Activated B cell treated with CpG ODN at 0.5 μM for 24 hours (primary cell): ENCODE measurements around the gene SLC29A2. TPM values are rescaled to one million over a fixed set of nuclear protein-coding genes. Genes with fewer than 3 reads are reported as not detected.
"Not testable (repeated sequence)": the region's sequence is repeated elsewhere in the genome, so short reads cannot be mapped to it uniquely, and the experiment has no call there.

ENCODE experiments used
- ATAC-seq: fragments of 200-7000 bp; cut with Tn5 transposase; one replicate; pipeline ENCODE4 v1.10.0; 2021; ENCODE audit warnings: low read depth, mild to moderate bottlenecking, moderate library complexity
- CTCF ChIA-PET: fragments of 350-600 bp; sonication (Branson Sonifier 250); formaldehyde crosslinking; loops from one replicate; lab custom pipeline; 2021; ENCODE audit warnings: antibody characterized with exemption; lab: Charles Lee
- POLR2A ChIA-PET: fragments of 350-600 bp; sonication (Branson Sonifier 250); formaldehyde crosslinking; loops from one replicate; lab custom pipeline; 2021; ENCODE audit warnings: antibody characterized with exemption; lab: Charles Lee
- DNase-seq: peaks from one replicate; pipeline ENCODE4 v3.0.0; 2022
- H3K27ac Mint-ChIP-seq: one replicate; pipeline ENCODE4 v1.8.0; 2020; ENCODE audit warnings: mixed read lengths
- H3K27me3 Mint-ChIP-seq: one replicate; pipeline ENCODE4 v1.8.0; 2021; ENCODE audit warnings: mixed read lengths
- H3K36me3 Mint-ChIP-seq: one replicate; pipeline ENCODE4 v1.8.0; 2021; ENCODE audit warnings: low read depth, mixed read lengths
- H3K4me1 Mint-ChIP-seq: one replicate; pipeline ENCODE4 v1.8.0; 2021; ENCODE audit warnings: mixed read lengths
- H3K4me3 Mint-ChIP-seq: one replicate; pipeline ENCODE4 v1.8.0; 2020; ENCODE audit warnings: mild to moderate bottlenecking, mixed read lengths
- H3K9me3 Mint-ChIP-seq: one replicate; pipeline ENCODE4 v1.8.0; 2020; ENCODE audit warnings: mixed read lengths
- intact Hi-C: fragments of 100-400 bp; cut with micrococcal nuclease; formaldehyde crosslinking; loops from one replicate; pipeline ENCODE4 v1.15.1; 2024
- total RNA-seq: library from RNA; stranded (reverse); gene quantifications from 2 replicates; pipeline ENCODE4 v1.2.3, GENCODE V29; 2022
- TF ChIP-seq, protein P1 (sequence below): fragments of 200-600 bp; IDR thresholded peaks from one replicate; pipeline ENCODE4 v1.8.0; 2022; ENCODE audit warnings: antibody characterized with exemption, mild to moderate bottlenecking

The SLC29A2 gene
- total RNA-seq, 1 donor from 2014 or later = 17.1 TPM

DNA sequence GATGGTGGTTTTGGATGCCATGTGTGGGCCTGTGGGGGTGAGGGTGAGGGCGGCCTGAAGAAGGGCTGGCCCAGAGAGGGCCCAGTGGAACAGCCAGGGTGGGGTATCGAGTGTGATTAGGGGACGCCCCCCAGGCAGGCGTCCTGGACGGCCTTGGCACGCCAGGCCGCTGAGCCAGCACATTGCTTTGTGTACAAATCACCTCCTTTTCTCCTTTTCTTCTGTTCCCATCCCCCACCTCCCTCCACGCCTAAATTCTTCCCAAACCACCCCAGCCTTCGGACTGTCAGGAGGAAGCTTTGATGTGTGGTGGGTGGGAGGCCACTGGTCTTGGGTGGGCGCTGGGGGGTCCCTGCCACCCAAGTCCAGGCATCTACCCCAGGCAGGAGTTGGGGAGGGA is 46.9 kb downstream of the SLC29A2 start:
- H3K27ac Mint-ChIP-seq = no peak overlapping the region
- no peaks in the 10 kb centered on the region for H3K27me3 Mint-ChIP-seq
- no peaks in the 10 kb centered on the region for H3K9me3 Mint-ChIP-seq
- TF ChIP-seq, protein P1, sequence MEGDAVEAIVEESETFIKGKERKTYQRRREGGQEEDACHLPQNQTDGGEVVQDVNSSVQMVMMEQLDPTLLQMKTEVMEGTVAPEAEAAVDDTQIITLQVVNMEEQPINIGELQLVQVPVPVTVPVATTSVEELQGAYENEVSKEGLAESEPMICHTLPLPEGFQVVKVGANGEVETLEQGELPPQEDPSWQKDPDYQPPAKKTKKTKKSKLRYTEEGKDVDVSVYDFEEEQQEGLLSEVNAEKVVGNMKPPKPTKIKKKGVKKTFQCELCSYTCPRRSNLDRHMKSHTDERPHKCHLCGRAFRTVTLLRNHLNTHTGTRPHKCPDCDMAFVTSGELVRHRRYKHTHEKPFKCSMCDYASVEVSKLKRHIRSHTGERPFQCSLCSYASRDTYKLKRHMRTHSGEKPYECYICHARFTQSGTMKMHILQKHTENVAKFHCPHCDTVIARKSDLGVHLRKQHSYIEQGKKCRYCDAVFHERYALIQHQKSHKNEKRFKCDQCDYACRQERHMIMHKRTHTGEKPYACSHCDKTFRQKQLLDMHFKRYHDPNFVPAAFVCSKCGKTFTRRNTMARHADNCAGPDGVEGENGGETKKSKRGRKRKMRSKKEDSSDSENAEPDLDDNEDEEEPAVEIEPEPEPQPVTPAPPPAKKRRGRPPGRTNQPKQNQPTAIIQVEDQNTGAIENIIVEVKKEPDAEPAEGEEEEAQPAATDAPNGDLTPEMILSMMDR = no peak
- CTCF ChIA-PET = no interaction called here
- no peak for DNase-seq
- H3K36me3 Mint-ChIP-seq = no peaks in the 10 kb centered on the region
- H3K4me3 Mint-ChIP-seq = no peak overlapping the region
- intact Hi-C loops = no loop called here
- ATAC-seq = no peak
- POLR2A ChIA-PET = interaction anchor here (1.9 kb wide), 1 partner anchor 12 kb away, joined by 12 read pairs; no protein-coding TSS in a partner anchor
- H3K4me1 Mint-ChIP-seq = peaks cover 25% of the 10 kb centered on the region

DNA sequence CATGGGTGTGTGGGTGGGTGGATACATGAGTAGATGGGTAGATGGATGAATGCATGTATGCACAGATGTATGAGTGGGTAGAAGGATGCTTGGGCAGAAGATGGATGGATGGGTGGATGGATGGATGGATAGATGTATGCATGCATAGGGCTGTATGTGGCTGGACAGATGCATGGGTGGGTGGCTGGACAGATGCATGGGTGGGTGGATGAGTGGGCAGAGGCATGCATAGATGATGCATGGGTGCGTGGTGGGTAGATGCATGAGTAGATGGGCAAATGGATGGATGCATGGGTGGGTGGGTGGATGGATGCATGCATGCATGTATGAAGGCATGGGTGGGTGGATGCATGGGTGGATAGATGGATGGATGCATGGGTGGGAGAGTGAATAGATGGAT is 47.9 kb downstream of the SLC29A2 start:
- H3K4me1 Mint-ChIP-seq = peaks cover 28% of the 10 kb centered on the region

DNA sequence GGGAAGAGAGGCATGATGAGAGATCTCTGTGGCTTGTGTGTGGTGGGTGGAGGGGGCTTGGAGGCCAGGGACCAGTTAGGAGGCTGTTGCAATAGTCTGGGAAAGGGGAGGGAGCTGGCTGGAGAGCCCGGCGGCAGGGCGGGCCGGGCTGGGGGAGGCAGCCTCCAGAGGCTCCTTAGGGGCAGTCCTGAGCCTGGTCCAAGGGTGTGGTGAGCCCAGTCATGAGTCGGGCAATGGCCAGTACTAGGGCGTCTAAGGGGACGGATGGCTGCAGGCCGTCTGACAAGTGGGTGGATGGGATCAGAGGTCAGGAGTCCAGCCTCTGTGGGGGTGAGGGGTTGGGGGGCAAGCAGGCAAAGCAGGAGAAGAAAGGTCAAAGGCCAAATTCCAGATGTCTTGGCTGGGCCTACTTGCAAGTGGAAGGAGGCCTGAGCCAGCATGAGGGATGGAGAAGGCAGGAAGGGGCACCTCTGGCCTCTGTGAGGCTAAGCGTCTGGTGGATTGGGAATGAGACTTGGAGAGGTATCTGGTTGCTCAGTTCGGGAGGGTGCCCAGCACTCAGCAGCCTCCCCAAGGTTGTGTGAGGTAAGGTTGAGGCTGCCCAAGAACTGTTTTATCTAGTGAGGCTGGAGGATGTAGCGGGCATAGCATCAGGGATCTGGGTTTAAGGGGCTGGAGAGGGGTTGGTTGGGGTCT is 48.7 kb downstream of the SLC29A2 start:
- H3K4me1 Mint-ChIP-seq = peaks cover 29% of the 10 kb centered on the region
- no peaks in the 10 kb centered on the region for H3K36me3 Mint-ChIP-seq
- H3K27ac Mint-ChIP-seq = no peak overlapping the region
- TF ChIP-seq, protein P1 = no peak
- H3K4me3 Mint-ChIP-seq = no peak overlapping the region
- ChIA-PET CTCF (interaction anchor here (1.3 kb wide), 1 partner anchor 11 kb away, joined by 3 read pairs; no protein-coding TSS in a partner anchor), POLR2A (no interaction called here)
- H3K9me3 Mint-ChIP-seq = no peaks in the 10 kb centered on the region
- H3K27me3 Mint-ChIP-seq = no peaks in the 10 kb centered on the region
- ATAC-seq = no peak
- DNase-seq = no peak
- intact Hi-C loops = no loop called here

More for the DNA sequence above, 47.9 kb downstream of the SLC29A2 start:
- ATAC-seq (no peak), DNase-seq (no peak)
- intact Hi-C loops = no loop called here
- no peak overlapping the region for H3K27ac Mint-ChIP-seq
- H3K4me3 Mint-ChIP-seq = no peak overlapping the region
- no peaks in the 10 kb centered on the region for H3K9me3 Mint-ChIP-seq
- POLR2A ChIA-PET = interaction anchor here (1.9 kb wide), 1 partner anchor 11 kb away, joined by 12 read pairs; no protein-coding TSS in a partner anchor
- TF ChIP-seq, protein P1 = no peak
- no peaks in the 10 kb centered on the region for H3K27me3 Mint-ChIP-seq
- no peaks in the 10 kb centered on the region for H3K36me3 Mint-ChIP-seq
- CTCF ChIA-PET = no interaction called here

DNA sequence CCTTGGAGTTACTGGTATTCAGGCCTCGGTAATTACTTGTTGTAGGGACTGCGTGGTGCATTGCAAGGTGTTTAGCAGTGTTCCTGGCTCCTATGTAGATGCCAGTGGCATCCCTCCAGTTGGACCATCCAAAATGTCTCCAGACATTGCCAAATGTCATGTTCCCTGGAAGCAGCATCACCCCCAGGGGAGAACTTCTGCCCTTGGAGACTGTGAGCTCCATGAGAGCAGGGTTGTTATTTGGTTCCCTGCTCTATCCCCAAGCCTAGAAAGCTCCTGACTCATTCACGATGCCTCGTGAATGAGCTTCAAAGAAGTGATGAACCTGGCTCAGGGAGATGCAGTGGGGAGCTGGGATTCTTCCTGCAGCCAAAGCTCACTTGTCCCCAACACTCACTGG is 50.0 kb downstream of the SLC29A2 start:
- H3K36me3 Mint-ChIP-seq = no peaks in the 10 kb centered on the region
- no peak for ATAC-seq
- CTCF ChIA-PET = interaction anchor here (1.3 kb wide), 1 partner anchor 10 kb away, joined by 3 read pairs; no protein-coding TSS in a partner anchor
- H3K27ac Mint-ChIP-seq = no peak overlapping the region
- intact Hi-C loops = no loop called here
- H3K9me3 Mint-ChIP-seq = no peaks in the 10 kb centered on the region
- no peak for DNase-seq
- no peak overlapping the region for H3K4me3 Mint-ChIP-seq
- POLR2A ChIA-PET = no interaction called here
- TF ChIP-seq, protein P1 = no peak
- H3K27me3 Mint-ChIP-seq = no peaks in the 10 kb centered on the region
- peaks cover 32% of the 10 kb centered on the region for H3K4me1 Mint-ChIP-seq

DNA sequence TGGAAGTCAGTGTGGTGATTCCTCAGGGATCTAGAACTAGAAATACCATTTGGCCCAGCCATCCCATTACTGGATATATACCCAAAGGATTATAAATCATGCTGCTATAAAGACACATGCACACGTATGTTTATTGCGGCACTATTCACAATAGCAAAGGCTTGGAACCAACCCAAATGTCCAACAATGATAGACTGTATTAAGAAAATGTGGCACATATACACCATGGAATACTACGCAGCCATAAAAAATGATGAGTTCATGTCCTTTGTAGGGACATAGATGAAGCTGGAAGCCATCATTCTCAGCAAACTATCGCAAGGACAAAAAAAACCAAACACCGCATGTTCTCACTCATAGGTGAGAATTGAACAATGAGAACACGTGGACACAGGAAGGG is 50.8 kb downstream of the SLC29A2 start:
- H3K27ac Mint-ChIP-seq, H3K27me3 Mint-ChIP-seq, intact Hi-C loops, H3K4me3 Mint-ChIP-seq, ATAC-seq, POLR2A ChIA-PET, H3K36me3 Mint-ChIP-seq, DNase-seq, H3K9me3 Mint-ChIP-seq, CTCF ChIA-PET: not testable (repeated sequence)
- peaks cover 30% of the 10 kb centered on the region for H3K4me1 Mint-ChIP-seq

DNA sequence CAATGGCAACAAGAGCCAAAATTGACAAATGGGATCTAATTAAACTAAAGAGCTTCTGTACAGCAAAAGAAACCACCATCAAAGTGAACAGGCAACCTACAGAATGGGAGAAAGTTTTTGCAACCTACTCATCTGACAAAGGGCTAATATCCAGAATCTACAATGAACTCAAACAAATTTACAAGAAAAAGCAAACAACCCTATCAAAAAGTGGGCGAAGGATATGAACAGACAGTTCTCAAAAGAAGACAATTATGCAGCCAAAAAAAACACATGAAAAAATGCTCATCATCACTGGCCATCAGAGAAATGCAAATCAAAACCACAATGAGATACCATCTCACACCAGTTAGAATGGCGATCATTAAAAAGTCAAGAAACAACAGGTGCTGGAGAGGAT is 51.3 kb downstream of the SLC29A2 start:
- H3K36me3 Mint-ChIP-seq, ATAC-seq, CTCF ChIA-PET, H3K4me3 Mint-ChIP-seq, POLR2A ChIA-PET, H3K27ac Mint-ChIP-seq, intact Hi-C loops, H3K27me3 Mint-ChIP-seq, DNase-seq, H3K9me3 Mint-ChIP-seq: not testable (repeated sequence)
- H3K4me1 Mint-ChIP-seq = peaks cover 33% of the 10 kb centered on the region
